ENCODE measurements around the gene VWA3B. TPM values are rescaled to one million over a fixed set of nuclear protein-coding genes. Genes with fewer than 3 reads are reported as not detected.

Gene VWA3B
- total RNA-seq, 1 donor from 2014 or later = 0.52 TPM

DNA sequence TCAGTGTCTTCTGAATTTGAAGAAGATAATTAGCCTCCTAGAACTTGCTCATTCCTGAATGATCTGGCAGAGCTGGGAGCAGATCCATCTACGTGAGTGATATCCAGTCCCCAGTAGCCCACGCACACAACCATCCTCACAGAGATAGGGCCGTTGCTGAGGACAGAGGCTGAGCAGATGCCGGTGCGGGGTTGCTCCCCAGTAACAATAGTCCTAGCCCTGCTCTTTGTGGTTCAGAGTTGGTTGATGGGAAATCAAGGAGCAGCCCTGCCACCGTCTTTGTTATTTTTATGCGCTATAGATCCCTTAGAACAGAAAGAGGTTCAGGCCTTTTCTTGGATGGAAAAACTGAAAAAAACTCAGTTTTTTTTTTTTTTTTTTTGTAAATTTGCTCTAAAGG lies 69.3 kb downstream of the VWA3B start:
- TF ChIP-seq, protein P1, sequence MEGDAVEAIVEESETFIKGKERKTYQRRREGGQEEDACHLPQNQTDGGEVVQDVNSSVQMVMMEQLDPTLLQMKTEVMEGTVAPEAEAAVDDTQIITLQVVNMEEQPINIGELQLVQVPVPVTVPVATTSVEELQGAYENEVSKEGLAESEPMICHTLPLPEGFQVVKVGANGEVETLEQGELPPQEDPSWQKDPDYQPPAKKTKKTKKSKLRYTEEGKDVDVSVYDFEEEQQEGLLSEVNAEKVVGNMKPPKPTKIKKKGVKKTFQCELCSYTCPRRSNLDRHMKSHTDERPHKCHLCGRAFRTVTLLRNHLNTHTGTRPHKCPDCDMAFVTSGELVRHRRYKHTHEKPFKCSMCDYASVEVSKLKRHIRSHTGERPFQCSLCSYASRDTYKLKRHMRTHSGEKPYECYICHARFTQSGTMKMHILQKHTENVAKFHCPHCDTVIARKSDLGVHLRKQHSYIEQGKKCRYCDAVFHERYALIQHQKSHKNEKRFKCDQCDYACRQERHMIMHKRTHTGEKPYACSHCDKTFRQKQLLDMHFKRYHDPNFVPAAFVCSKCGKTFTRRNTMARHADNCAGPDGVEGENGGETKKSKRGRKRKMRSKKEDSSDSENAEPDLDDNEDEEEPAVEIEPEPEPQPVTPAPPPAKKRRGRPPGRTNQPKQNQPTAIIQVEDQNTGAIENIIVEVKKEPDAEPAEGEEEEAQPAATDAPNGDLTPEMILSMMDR (IDR thresholded peaks at IDR 0.05; ENCODE audit: borderline replicate concordance) = no peak
- intact Hi-C loops (cut with micrococcal nuclease) = no loop called here
- H3K4me1 ChIP-seq = peaks cover 77% of the 10 kb centered on the region
- DNase-seq = no peak
- H3K4me3 ChIP-seq = no peak overlapping the region
- no peaks in the 10 kb centered on the region for H3K36me3 ChIP-seq
- H3K9me3 ChIP-seq (replicated peaks) = no peaks in the 10 kb centered on the region
- H3K27me3 ChIP-seq (ENCODE audit: low read depth) = no peaks in the 10 kb centered on the region
- peak overlapping the region; percentile 82 for H3K27ac ChIP-seq (replicated peaks)

DNA sequence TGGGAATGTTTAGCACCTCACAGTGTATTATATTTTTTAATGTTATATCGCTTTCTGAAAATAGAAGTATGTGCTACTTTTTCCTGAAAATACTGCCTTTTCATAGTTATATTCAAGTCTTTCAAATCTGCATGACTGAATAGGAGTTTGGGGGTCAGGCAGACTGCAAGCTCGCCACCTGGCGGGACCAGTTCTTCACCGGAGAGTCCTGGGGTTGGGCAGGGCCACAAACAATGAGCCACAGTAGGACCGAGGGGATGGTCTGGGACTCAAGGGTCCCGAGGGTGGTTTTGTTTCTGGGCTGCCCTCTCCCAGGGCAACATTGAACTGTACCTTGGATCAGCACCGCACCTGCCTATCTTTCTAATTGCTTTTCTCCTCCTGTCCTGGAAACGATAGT lies 70.6 kb downstream of the VWA3B start:
- Histone ChIP-seq H3K36me3 (no peaks in the 10 kb centered on the region), H3K4me1 (peaks cover 86% of the 10 kb centered on the region), H3K4me3 (no peak overlapping the region), H3K27ac (replicated peaks) (peak overlapping the region; percentile 94), H3K9me3 (replicated peaks) (no peaks in the 10 kb centered on the region), H3K27me3 (ENCODE audit: low read depth) (no peaks in the 10 kb centered on the region)
- TF ChIP-seq, protein P1 (IDR thresholded peaks at IDR 0.05; ENCODE audit: borderline replicate concordance) = no peak
- no peak for DNase-seq
- intact Hi-C loops (cut with micrococcal nuclease) = no loop called here

DNA sequence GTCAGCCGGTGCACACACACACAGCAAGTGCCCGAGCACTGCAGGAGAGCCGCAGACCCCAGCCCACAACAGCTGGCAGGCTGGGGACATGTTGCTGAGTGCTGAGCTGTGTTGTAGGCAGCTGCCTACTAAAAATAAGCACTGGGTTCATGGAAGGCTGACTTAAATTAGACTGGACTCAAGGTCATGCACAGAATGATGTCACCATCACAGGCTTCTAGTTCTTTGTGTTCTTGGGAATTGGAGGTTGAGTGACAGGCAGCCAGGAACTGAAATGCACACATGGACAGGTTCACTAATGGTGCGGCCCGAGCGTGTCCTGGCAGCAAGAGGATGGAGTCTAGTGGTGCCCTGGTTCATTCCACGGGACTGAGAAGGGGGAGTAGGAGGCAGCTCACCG lies 71.3 kb downstream of the VWA3B start:
- H3K27ac ChIP-seq (replicated peaks) = peak overlapping the region; percentile 94
- peak; percentile 60 for DNase-seq
- intact Hi-C loops (cut with micrococcal nuclease) = no loop called here
- H3K27me3 ChIP-seq (ENCODE audit: low read depth) = no peaks in the 10 kb centered on the region
- no peaks in the 10 kb centered on the region for H3K36me3 ChIP-seq
- no peaks in the 10 kb centered on the region for H3K9me3 ChIP-seq (replicated peaks)
- peak overlapping the region; percentile 39 for H3K4me3 ChIP-seq
- peaks cover 87% of the 10 kb centered on the region for H3K4me1 ChIP-seq
- TF ChIP-seq, protein P1 (IDR thresholded peaks at IDR 0.05; ENCODE audit: borderline replicate concordance) = no peak

DNA sequence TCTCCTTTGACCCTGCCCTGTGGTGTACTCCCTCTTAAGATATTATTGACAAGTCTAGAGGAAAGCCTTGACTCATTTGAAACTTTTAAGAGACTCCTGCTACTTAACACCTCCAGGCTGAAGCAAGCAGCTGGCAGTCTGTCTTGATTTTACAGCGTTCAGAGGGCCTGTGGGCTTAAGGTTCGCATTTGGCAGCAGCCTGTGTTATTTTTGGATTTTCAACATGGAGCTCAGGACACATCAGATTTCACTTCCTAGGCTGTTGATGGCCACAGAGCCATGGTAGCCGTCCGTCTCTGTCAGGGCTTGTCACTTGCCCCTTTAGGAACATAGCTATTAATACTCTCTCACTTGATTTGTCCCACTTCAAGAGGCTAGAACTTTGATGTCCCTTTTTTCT lies 73.6 kb downstream of the VWA3B start:
- intact Hi-C loops (cut with micrococcal nuclease) = no loop called here
- H3K4me1 ChIP-seq = peaks cover 85% of the 10 kb centered on the region
- DNase-seq = peak; percentile 50

DNA sequence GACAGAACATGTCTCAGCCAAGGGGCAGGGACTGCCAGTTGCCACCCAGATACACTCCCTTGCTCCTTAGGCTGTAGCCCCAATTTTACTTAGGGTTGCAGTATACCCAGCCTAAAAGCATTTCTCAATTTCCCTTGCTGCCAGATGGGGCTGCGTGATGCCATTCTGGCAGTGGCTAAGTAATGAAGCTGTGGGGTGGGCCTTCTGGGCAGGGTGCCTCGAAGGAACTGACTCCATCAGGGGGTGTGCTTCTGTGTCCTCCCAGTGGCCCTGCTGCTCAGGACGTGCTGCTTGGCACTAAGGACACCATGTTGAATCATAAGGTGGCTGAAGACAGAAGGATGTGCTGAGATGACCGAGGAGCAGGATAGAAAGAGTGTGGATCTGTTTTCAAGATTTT lies 74.2 kb downstream of the VWA3B start:
- Histone ChIP-seq H3K9me3 (replicated peaks) (no peaks in the 10 kb centered on the region), H3K4me3 (no peak overlapping the region), H3K4me1 (peaks cover 79% of the 10 kb centered on the region), H3K27me3 (ENCODE audit: low read depth) (no peaks in the 10 kb centered on the region), H3K27ac (replicated peaks) (peak overlapping the region; percentile 94), H3K36me3 (no peaks in the 10 kb centered on the region)
- intact Hi-C loops (cut with micrococcal nuclease) = no loop called here
- TF ChIP-seq, protein P1 (IDR thresholded peaks at IDR 0.05; ENCODE audit: borderline replicate concordance) = no peak
- no peak for DNase-seq

More for the DNA sequence above, 73.6 kb downstream of the VWA3B start:
- no peaks in the 10 kb centered on the region for H3K36me3 ChIP-seq
- peak overlapping the region; percentile 14 for H3K4me3 ChIP-seq
- peak overlapping the region; percentile 94 for H3K27ac ChIP-seq (replicated peaks)
- TF ChIP-seq, protein P1 (IDR thresholded peaks at IDR 0.05; ENCODE audit: borderline replicate concordance) = no peak
- no peaks in the 10 kb centered on the region for H3K9me3 ChIP-seq (replicated peaks)
- H3K27me3 ChIP-seq (ENCODE audit: low read depth) = no peaks in the 10 kb centered on the region

DNA sequence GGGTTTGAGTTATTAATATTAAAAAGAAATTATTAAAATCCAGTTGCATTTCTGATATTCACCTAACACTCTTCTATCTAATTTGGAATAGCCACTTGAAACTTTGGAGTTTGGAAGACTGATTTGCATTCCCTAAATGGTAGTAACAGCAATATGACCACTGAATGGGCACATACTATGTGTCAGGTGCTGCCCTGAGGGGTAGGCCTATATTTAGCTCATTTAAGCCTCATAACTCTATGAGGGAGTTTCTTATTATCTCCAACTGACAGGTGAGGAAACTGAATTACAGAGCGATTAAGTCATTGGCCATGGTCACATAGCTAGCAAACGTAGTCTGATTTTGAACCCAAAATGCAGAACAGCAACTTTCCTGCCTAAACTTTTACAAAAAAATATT lies 77.3 kb downstream of the VWA3B start:
- TF ChIP-seq, protein P1 (IDR thresholded peaks at IDR 0.05; ENCODE audit: borderline replicate concordance) = no peak

More for the DNA sequence above, 77.3 kb downstream of the VWA3B start:
- DNase-seq = no peak
- Histone ChIP-seq H3K27me3 (ENCODE audit: low read depth) (no peaks in the 10 kb centered on the region), H3K36me3 (no peaks in the 10 kb centered on the region), H3K4me1 (peaks cover 56% of the 10 kb centered on the region), H3K4me3 (no peak overlapping the region), H3K27ac (replicated peaks) (peak overlapping the region; percentile 94), H3K9me3 (replicated peaks) (no peaks in the 10 kb centered on the region)
- intact Hi-C loops (cut with micrococcal nuclease) = no loop called here
